Subcutaneous abdominal adipose tissue (tissue), 5 donors: ENCODE data around the gene KIF14.

Experiments used
- H3K27ac ChIP-seq: one replicate; pipeline ENCODE4 v1.7.0; 2013; ENCODE audit warnings: low read depth, mild to moderate bottlenecking, inconsistent platforms, low read length, moderate library complexity
- H3K27me3 ChIP-seq, 5 donors: one replicate each; pipeline ENCODE4 v1.7.0; 2013; ENCODE audit warnings: low read length in 5 of 5, inconsistent platforms in 1 of 5; ENCODE audit not compliant: control insufficient read depth in 5 of 5, insufficient read depth in 4 of 5
- H3K36me3 ChIP-seq, 5 donors: one replicate each; pipeline ENCODE4 v1.7.0; 2013; ENCODE audit warnings: low read length in 5 of 5; ENCODE audit not compliant: control insufficient read depth in 5 of 5, insufficient read depth in 5 of 5
- H3K4me1 ChIP-seq, 5 donors: one replicate each; pipeline ENCODE4 v1.7.0; 2013; ENCODE audit warnings: low read length in 5 of 5, mild to moderate bottlenecking in 3 of 5, moderate library complexity in 1 of 5; ENCODE audit not compliant: control insufficient read depth in 5 of 5, insufficient read depth in 5 of 5
- H3K4me3 ChIP-seq, 5 donors: one replicate each; pipeline ENCODE4 v1.7.0; 2013; ENCODE audit warnings: low read length in 5 of 5, low read depth in 1 of 5
- H3K9ac ChIP-seq, 5 donors: one replicate each; pipeline ENCODE4 v1.7.0; 2013; ENCODE audit warnings: low read length in 5 of 5, mild to moderate bottlenecking in 4 of 5, moderate library complexity in 3 of 5
- H3K9me3 ChIP-seq, 5 donors: one replicate each; pipeline ENCODE4 v1.7.0; 2013; ENCODE audit warnings: low read length in 5 of 5; ENCODE audit not compliant: control insufficient read depth in 5 of 5
- donor health status: healthy.
- donor health status: healthy.
- donor health status: healthy.
- donor health status: healthy.
- donor health status: healthy.

Gene KIF14

DNA sequence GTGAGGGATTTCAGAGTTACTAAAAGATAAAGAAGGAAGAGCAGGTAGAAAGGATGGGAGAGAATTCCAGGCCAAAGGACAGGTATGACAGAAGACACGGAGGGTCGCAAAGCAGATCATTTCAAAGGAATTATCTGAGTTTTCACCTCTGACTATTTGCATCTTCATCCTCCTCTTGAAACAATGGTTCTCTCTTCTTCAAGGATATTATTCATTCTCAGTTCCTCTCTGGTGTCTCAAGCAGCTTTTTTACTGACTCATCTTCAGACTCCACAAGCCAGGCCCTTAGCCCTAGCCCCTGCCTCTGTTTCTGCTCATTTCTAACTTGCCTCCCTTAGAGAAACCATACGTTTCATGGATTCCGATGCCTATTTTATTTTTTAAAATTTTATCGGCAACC is 34.1 kb upstream of the KIF14 start:
- Histone ChIP-seq H3K27ac (no peak overlapping the region), H3K36me3 (peaks cover 14 to 56% (median 32%) of the 10 kb centered on the region in 5 donors), H3K27me3 (no peaks in the 10 kb centered on the region), H3K4me1 (no peaks in the 10 kb centered on the region), H3K9ac (no peak overlapping the region), H3K4me3 (no peak overlapping the region), H3K9me3 (no peaks in the 10 kb centered on the region)

DNA sequence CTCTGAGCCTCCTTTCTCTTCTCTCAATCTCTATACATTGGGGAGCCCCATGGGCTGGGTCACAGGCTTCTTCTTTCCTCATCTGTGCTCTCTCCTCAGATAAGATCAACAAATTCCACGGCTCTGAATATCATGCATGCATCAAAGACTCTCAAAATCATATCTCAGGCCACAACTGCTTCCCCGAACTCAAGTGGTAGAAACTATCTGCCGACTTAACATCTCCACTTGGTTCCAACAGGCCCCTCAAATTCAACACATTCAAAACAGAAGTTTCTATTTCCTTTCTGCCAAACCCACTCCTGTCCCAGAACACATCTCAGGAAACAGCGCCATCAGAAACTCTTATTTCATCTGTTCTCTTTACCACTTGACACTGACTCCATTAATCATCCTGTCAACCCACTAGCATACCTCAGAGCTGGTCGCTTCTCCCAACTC is 32.5 kb upstream of the KIF14 start:
- no peak overlapping the region for H3K9ac ChIP-seq
- no peaks in the 10 kb centered on the region for H3K9me3 ChIP-seq
- H3K36me3 ChIP-seq: peaks cover 20 to 54% (median 30%) of the 10 kb centered on the region in 5 donors
- H3K4me1 ChIP-seq: no peaks in the 10 kb centered on the region
- H3K4me3 ChIP-seq: no peak overlapping the region
- no peak overlapping the region for H3K27ac ChIP-seq
- H3K27me3 ChIP-seq: no peaks in the 10 kb centered on the region

GRCh38 chr1:200652378-200652777 is 31.8 kb upstream of the KIF14 start:
- no peaks in the 10 kb centered on the region for H3K9me3 ChIP-seq
- H3K4me1 ChIP-seq: no peaks in the 10 kb centered on the region
- H3K27ac ChIP-seq: no peak overlapping the region
- H3K4me3 ChIP-seq: no peak overlapping the region
- no peak overlapping the region for H3K9ac ChIP-seq
- peaks cover 19 to 52% (median 26%) of the 10 kb centered on the region in 5 donors for H3K36me3 ChIP-seq
- H3K27me3 ChIP-seq: no peaks in the 10 kb centered on the region

GRCh38 chr1:200646515-200646914 is 26.0 kb upstream of the KIF14 start:
- no peak overlapping the region for H3K27ac ChIP-seq
- peaks cover 15 to 38% (median 17%) of the 10 kb centered on the region in 5 donors for H3K36me3 ChIP-seq
- H3K4me3 ChIP-seq: no peak overlapping the region
- no peaks in the 10 kb centered on the region for H3K4me1 ChIP-seq
- no peaks in the 10 kb centered on the region for H3K27me3 ChIP-seq
- H3K9ac ChIP-seq: no peak overlapping the region
- H3K9me3 ChIP-seq: no peaks in the 10 kb centered on the region

DNA sequence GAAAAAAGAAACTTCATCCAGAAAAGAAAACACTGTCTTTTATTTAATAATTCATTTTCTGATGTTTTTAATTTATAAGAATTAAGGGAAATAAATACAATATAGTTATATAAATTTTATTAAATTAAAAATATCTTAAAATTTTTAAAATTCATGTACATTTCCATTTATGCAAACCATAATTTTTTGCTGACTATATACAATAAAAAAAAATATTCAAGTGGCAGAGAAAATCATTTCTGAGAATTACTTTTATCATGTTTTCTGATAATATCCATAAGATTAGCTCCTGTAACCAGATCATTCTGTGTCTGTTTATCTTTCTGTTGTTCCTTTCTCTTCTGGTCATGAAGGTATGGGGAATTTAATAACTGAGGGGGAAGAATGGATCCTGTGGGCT is 23.5 kb upstream of the KIF14 start:
- Histone ChIP-seq H3K27me3 (no peaks in the 10 kb centered on the region), H3K9ac (no peak overlapping the region), H3K4me3 (no peak overlapping the region), H3K36me3 (peaks cover 12 to 32% (median 16%) of the 10 kb centered on the region in 5 donors), H3K9me3 (no peaks in the 10 kb centered on the region), H3K27ac (no peak overlapping the region), H3K4me1 (peaks cover 0 to 8% (median 0%) of the 10 kb centered on the region in 5 donors)

DNA sequence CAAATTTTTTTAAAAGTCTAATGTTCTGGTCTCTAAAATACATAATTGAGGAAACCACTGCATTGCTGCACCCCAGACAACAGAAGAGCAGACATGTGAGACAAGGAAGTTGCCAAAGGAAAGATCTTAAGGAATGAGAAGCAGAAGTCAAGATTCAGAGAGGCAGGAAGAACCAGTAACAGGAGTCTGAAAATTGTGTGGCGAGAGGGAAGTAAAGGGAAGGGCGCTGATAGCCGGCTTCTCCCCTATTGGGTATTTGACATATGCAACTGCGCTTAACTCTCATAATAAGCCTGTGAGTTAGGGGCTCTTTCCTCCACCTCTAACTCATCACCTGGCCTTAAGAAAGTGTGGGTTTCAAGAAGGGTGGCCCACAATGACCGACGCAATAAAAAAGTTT is 21.9 kb upstream of the KIF14 start:
- H3K4me1 ChIP-seq: peaks cover 0 to 8% (median 0%) of the 10 kb centered on the region in 5 donors
- H3K9ac ChIP-seq: no peak overlapping the region
- H3K9me3 ChIP-seq: no peaks in the 10 kb centered on the region
- no peak overlapping the region for H3K27ac ChIP-seq
- H3K4me3 ChIP-seq: no peak overlapping the region
- peaks cover 5 to 20% (median 8%) of the 10 kb centered on the region in 5 donors for H3K36me3 ChIP-seq
- H3K27me3 ChIP-seq: no peaks in the 10 kb centered on the region

GRCh38 chr1:200640963-200641401 is 20.4 kb upstream of the KIF14 start:
- Histone ChIP-seq H3K36me3 (peaks cover 0 to 10% (median 0%) of the 10 kb centered on the region in 5 donors), H3K27ac (no peak overlapping the region), H3K9me3 (no peaks in the 10 kb centered on the region), H3K27me3 (no peaks in the 10 kb centered on the region), H3K4me1 (peaks cover 0 to 8% (median 0%) of the 10 kb centered on the region in 5 donors), H3K4me3 (no peak overlapping the region), H3K9ac (no peak overlapping the region)

DNA sequence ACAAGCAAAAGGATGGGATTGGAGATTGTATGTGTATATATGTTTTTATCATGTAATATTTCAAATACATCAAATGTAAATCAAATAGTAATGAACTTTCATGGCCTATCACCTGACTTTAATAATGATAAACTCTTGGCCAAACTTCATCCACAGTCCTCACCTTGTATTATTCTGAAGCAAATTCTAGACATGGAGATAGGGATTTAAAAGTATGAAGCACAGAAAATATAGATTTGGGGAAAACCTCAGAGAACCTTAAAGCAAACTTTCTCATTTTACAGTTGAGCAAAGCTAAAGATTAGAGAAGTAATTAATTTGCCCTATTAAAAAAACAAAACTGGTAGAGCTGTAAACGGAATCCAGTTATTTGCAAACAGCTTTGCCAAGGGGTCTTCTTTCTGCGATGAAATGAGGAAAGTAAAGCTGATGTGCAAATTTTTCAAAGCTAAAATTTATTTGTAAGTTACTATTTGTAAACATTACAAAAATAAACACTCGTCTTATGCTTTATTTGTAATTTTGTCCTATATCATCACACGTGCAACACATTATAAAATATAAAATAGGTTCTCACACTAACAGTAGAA is 19.9 kb upstream of the KIF14 start:
- no peaks in the 10 kb centered on the region for H3K9me3 ChIP-seq
- H3K4me3 ChIP-seq: no peak overlapping the region
- H3K27ac ChIP-seq: no peak overlapping the region
- H3K27me3 ChIP-seq: no peaks in the 10 kb centered on the region
- H3K9ac ChIP-seq: no peak overlapping the region
- H3K36me3 ChIP-seq: peaks cover 0 to 8% (median 0%) of the 10 kb centered on the region in 5 donors
- H3K4me1 ChIP-seq: peaks cover 0 to 8% (median 0%) of the 10 kb centered on the region in 5 donors

- no peaks in the 10 kb centered on the region for H3K27me3 ChIP-seq
- H3K4me3 ChIP-seq: no peak overlapping the region
- no peak overlapping the region for H3K27ac ChIP-seq
- peaks cover 0 to 8% (median 0%) of the 10 kb centered on the region in 5 donors for H3K4me1 ChIP-seq
- no peak overlapping the region for H3K9ac ChIP-seq
- H3K36me3 ChIP-seq: no peaks in the 10 kb centered on the region
- H3K9me3 ChIP-seq: no peaks in the 10 kb centered on the region
Measured at GRCh38 chr1:200638073-200638472, 17.5 kb upstream of the KIF14 start.

DNA sequence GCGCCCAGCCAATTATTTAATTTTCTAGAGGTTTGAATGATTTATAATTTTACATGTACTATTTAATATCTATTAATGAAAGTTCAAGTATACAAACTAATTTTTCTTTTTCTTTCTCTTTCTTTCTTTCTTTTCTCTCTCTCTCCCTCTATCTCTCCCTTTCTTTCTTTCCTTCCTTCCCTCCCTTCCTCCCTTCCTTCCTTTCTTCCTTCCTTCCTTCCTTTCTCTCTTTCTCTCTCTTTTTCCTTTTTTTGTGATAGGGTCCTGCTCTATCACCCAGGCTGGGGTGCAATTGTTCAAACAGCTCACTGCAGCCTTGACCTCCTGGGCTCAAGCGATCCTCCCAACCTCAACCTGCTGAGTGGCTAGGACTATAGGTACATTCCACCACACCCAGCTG is 16.1 kb upstream of the KIF14 start:
- Histone ChIP-seq H3K4me3 (no peak overlapping the region), H3K4me1 (peaks cover 0 to 8% (median 0%) of the 10 kb centered on the region in 5 donors), H3K27me3 (no peaks in the 10 kb centered on the region), H3K9me3 (no peaks in the 10 kb centered on the region), H3K36me3 (no peaks in the 10 kb centered on the region), H3K27ac (no peak overlapping the region), H3K9ac (no peak overlapping the region)
